Stomach (tissue), 9 donors: ENCODE data around the gene RAB6B. TPM values are rescaled to one million over a fixed set of nuclear protein-coding genes. Genes with fewer than 3 reads are reported as not detected.

ENCODE experiments used
- DNase-seq, 2 donors: peaks; one replicate each; pipeline versions ENCODE4 v3.0.0 to v3.0.0-alpha.2; 2013 to 2019
- H3K27ac ChIP-seq, 5 donors: fragments of 200-600 bp in 4 of 5; sonication (generic) in 4 of 5; one replicate each; pipeline ENCODE4 v1.5.1; 2013 to 2019; ENCODE audit warnings: mild to moderate bottlenecking in 1 of 5, moderate library complexity in 1 of 5
- H3K27me3 ChIP-seq, 3 donors: fragments of 200-600 bp; sonication (generic); one replicate each; pipeline ENCODE4 v1.5.1; 2017 to 2019; ENCODE audit warnings: mixed run types in 1 of 3
- H3K36me3 ChIP-seq, 4 donors: fragments of 200-600 bp; sonication (generic); 1 replicate in 3 of 4; 2 replicates in 1 of 4; pipeline ENCODE4 v1.5.1; 2016 to 2019
- H3K4me1 ChIP-seq, 4 donors: fragments of 200-600 bp; sonication (generic); one replicate each; pipeline ENCODE4 v1.5.1; 2016 to 2019
- H3K4me3 ChIP-seq, 4 donors: fragments of 200-600 bp; sonication (generic) in 3 of 4; one replicate each; pipeline ENCODE4 v1.5.1; 2016 to 2019; ENCODE audit warnings: mild to moderate bottlenecking in 1 of 4
- H3K9me3 ChIP-seq, 4 donors: fragments of 200-600 bp; sonication (generic); one replicate each; pipeline ENCODE4 v1.5.1; 2016 to 2019
- EP300 ChIP-seq: sonication (generic); formaldehyde crosslinking; IDR thresholded peaks from one replicate; pipeline ENCODE4 v1.6.1; 2017; ENCODE audit warnings: antibody characterized with exemption
- POLR2A ChIP-seq, 4 donors: fragments of 450-650 bp; IDR thresholded peaks; one replicate each; pipeline ENCODE4 v1.6.1; 2016; ENCODE audit warnings: antibody characterized with exemption in 4 of 4, control low read depth in 2 of 4, mild to moderate bottlenecking in 1 of 4, moderate library complexity in 1 of 4
- POLR2AphosphoS5 ChIP-seq, 3 donors: sonication (generic); formaldehyde crosslinking; IDR thresholded peaks; one replicate each; pipeline ENCODE4 v1.6.1; 2016; ENCODE audit warnings: antibody characterized with exemption in 3 of 3
- WGBS, 5 donors: extraction: QIAGEN DNeasy Blood & Tissue Kit in 3 of 5; methylation state at CpG; one replicate each; pipeline versions ENCODE4 v1.1.5 to v1.1.7; 2013 to 2018; 5-methylcytosine and 5-hydroxymethylcytosine counted together
- intact Hi-C: fragments of 100-400 bp; cut with DNase I; formaldehyde crosslinking; loops from one replicate; pipeline ENCODE4 v1.15.1; 2023; ENCODE audit warnings: low total_unique reads
- polyA plus RNA-seq, 3 donors: library from polyadenylated mRNA; stranded (reverse); fragments of 200-250 nt; gene quantifications; one replicate each; pipeline ENCODE4 v1.2.3, GENCODE V29; 2013
- total RNA-seq, 5 donors: library from RNA; depleted of rRNA; stranded (reverse); fragments of >200 nt; gene quantifications; one replicate each; pipeline versions ENCODE4 v1.1.0 to v1.2.3, GENCODE V29; 2014 to 2016
- TF ChIP-seq, protein P1 (sequence below), 7 experiments: fragments of 450-650 bp in 4 of 7; fragments of 200-600 bp in 3 of 7; sonication (generic) in 3 of 7; IDR thresholded peaks; one replicate each; pipeline ENCODE4 v1.5.1; 2016 to 2019; ENCODE audit warnings: antibody characterized with exemption in 7 of 7, control low read depth in 2 of 7, mild to moderate bottlenecking in 1 of 7
- donor health status: healthy with polysubstance abuse.
- donor health status: Bipolar disorder and iron deficiency.
- donor health status: healthy.

Gene RAB6B
- total and polyA plus RNA-seq, 8 donors = 0.58 to 7.5 (median 1.9) TPM

DNA sequence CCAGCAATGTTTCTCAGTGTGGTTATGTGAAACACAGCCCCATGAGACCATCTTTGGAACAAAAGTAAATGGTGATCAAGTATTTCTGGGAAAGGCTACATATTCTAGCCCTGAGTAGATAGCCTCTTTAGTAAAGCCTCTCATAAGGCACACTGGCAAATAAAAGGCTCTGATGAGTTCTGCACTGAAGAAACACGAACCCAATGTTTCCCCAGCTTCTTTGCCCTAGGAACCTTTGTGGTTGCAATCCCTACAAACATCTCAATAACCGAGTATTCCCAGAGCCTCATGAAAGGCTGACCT is 41.8 kb downstream of the RAB6B start:
- TF ChIP-seq EP300 = no peak
- no peak for TF ChIP-seq POLR2A (IDR thresholded peaks at IDR 0.05)
- TF ChIP-seq, protein P1, sequence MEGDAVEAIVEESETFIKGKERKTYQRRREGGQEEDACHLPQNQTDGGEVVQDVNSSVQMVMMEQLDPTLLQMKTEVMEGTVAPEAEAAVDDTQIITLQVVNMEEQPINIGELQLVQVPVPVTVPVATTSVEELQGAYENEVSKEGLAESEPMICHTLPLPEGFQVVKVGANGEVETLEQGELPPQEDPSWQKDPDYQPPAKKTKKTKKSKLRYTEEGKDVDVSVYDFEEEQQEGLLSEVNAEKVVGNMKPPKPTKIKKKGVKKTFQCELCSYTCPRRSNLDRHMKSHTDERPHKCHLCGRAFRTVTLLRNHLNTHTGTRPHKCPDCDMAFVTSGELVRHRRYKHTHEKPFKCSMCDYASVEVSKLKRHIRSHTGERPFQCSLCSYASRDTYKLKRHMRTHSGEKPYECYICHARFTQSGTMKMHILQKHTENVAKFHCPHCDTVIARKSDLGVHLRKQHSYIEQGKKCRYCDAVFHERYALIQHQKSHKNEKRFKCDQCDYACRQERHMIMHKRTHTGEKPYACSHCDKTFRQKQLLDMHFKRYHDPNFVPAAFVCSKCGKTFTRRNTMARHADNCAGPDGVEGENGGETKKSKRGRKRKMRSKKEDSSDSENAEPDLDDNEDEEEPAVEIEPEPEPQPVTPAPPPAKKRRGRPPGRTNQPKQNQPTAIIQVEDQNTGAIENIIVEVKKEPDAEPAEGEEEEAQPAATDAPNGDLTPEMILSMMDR (IDR thresholded peaks at IDR 0.05) = no peak
- TF ChIP-seq POLR2AphosphoS5 (IDR thresholded peaks at IDR 0.05) = no peak
- no peak overlapping the region for H3K27ac ChIP-seq
- intact Hi-C loops = no loop called here
- H3K27me3 ChIP-seq = no peaks in the 10 kb centered on the region
- WGBS, 5 donors = 66 to 74% (median 69%) methylated on average over 2 of the region's 2 CpGs
- DNase-seq = no peak
- no peak overlapping the region for H3K4me3 ChIP-seq
- no peaks in the 10 kb centered on the region for H3K9me3 ChIP-seq
- H3K36me3 ChIP-seq = no peaks in the 10 kb centered on the region
- peaks cover 0 to 6% (median 2%) of the 10 kb centered on the region in 4 donors for H3K4me1 ChIP-seq

DNA sequence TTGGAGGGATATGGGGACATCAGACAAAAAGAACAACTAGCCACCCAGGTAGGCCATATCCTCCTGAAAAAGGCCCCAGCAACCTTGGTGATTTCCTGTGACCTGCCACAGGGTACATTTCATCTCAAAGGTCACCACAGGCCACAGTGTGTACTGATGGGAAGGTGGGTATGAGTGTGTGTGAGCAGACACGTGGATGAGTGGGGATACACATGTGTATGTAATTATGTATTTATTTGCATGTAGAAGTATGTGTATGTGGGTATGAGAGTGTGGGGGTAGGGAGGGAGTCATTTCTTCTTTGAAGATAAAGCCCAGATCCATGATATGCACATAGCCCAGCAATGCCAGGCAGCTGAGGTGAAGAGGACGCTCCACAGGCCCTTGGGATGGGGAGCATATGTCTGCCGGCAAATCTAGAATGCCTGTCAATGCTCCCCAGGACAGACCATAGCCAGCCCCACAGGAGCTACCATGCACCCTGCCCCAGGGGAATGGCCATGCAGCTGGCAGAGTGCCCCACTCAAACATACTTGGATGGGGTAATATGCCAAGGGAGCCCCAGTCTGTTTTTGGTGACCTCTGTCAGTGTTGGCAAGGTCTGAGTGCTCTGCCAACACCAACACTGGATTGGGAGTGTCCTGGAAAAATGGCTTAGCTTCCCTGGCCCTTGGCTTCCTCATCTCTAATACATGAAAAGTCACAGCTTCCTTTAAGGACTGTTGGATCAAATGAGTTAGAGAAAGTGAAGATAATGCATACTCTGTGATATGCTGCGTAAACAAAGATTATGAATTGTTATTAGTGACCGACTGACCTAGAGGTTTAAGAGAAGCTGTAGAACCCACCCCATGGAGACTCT is 42.4 kb downstream of the RAB6B start:
- TF ChIP-seq POLR2A (IDR thresholded peaks at IDR 0.05) (no peak), POLR2AphosphoS5 (IDR thresholded peaks at IDR 0.05) (peak in 1 of 3 donors; percentile 33)
- 67 to 75% (median 71%) methylated on average over 5 of the region's 5 CpGs for WGBS, 5 donors
- H3K9me3 ChIP-seq = no peaks in the 10 kb centered on the region
- peaks cover 0 to 6% (median 2%) of the 10 kb centered on the region in 4 donors for H3K4me1 ChIP-seq
- no peak for DNase-seq
- intact Hi-C loops = no loop called here
- no peak overlapping the region for H3K4me3 ChIP-seq
- no peaks in the 10 kb centered on the region for H3K36me3 ChIP-seq
- no peaks in the 10 kb centered on the region for H3K27me3 ChIP-seq
- H3K27ac ChIP-seq = no peak overlapping the region

DNA sequence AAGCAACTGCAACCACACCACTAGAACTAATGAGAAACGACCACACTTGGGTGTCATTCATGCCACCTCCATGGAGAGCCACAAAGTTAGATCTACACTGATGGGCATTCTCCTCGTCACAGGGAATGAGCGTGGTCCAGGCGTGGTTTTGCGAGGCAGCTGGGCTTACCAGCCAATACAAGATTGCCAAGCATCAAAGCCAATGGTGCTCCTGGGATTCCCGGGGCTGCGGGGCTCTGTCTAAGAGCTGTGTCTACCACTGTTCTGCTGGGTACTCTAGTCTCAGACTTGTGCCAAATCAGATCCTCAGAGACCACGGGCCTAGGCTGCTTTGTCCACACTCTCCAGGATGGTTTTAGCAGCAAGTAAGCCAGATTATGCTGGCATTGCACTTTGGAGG is 43.8 kb downstream of the RAB6B start:
- intact Hi-C loops = no loop called here
- TF ChIP-seq, protein P1 (IDR thresholded peaks at IDR 0.05) = no peak
- no peak for TF ChIP-seq POLR2A (IDR thresholded peaks at IDR 0.05)
- TF ChIP-seq EP300 = no peak
- no peak for TF ChIP-seq POLR2AphosphoS5 (IDR thresholded peaks at IDR 0.05)
- no peaks in the 10 kb centered on the region for H3K9me3 ChIP-seq
- 90 to 95% (median 93%) methylated on average over 8 of the region's 8 CpGs for WGBS, 5 donors
- H3K4me1 ChIP-seq = peaks cover 0 to 6% (median 2%) of the 10 kb centered on the region in 4 donors
- H3K27me3 ChIP-seq = no peaks in the 10 kb centered on the region
- H3K4me3 ChIP-seq = no peak overlapping the region
- H3K36me3 ChIP-seq = no peaks in the 10 kb centered on the region
- no peak overlapping the region for H3K27ac ChIP-seq
- no peak for DNase-seq

DNA sequence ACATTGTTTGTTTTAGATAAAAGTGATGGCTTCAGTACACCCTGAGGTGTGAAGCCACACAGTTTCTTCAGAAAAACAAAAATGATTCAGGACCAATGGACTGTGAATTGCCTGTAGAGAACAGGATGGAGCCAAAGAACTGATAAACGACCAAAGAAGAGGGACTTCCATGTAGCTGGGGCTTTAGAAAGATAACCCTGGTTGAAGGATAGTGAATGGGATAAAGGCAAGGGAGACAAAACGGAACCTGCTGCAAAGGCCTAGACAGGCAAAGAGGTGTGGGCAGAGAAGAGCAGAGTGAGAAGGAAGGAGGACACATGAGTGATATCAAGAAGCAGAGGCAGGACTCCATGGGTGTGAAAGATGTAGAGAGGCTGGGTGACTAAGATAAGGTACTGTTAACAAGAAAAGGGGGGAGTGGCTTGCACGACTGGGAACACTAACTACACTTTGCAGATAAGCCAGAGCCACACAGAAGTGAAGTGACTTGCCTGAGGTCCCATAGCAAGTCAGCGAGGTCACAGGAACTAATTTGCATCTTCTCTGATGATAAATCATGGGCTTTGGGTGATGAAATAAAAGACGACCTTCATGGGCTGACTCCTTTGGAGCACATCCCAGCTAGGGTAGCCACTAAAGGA is 44.3 kb downstream of the RAB6B start:
- no peak for DNase-seq
- Histone ChIP-seq H3K27ac (no peak overlapping the region), H3K36me3 (no peaks in the 10 kb centered on the region), H3K9me3 (no peaks in the 10 kb centered on the region), H3K4me1 (peaks cover 0 to 6% (median 2%) of the 10 kb centered on the region in 4 donors), H3K27me3 (no peaks in the 10 kb centered on the region), H3K4me3 (no peak overlapping the region)
- intact Hi-C loops = no loop called here
- no peak for TF ChIP-seq EP300
- TF ChIP-seq, protein P1 (IDR thresholded peaks at IDR 0.05) = no peak
- WGBS, 5 donors = 55 to 70% (median 59%) methylated on average over 5 of the region's 5 CpGs

DNA sequence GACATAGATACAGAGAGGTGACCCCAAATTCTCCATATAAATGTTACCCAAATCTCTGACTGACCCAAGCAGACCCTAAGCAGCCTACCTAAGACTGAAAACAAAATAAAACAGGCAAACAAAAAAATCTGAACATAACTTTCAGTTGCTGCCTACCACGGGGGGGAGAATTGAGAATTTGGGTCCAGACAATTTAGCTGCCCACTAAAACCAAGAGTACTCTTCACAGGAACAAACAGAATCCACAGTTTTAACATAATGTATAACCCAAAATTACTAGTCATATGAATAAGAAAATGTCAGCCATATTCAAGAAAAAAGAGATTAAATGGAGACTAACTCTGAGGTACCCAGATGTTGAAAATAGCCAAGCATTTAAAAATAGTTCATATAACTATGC is 45.6 kb downstream of the RAB6B start:
- Histone ChIP-seq H3K4me1 (peaks cover 0 to 6% (median 2%) of the 10 kb centered on the region in 4 donors), H3K4me3 (no peak overlapping the region), H3K27me3 (no peaks in the 10 kb centered on the region), H3K27ac (no peak overlapping the region), H3K36me3 (no peaks in the 10 kb centered on the region), H3K9me3 (no peaks in the 10 kb centered on the region)
- TF ChIP-seq EP300 = no peak
- TF ChIP-seq, protein P1 (IDR thresholded peaks at IDR 0.05) = no peak
- TF ChIP-seq POLR2A (IDR thresholded peaks at IDR 0.05) = no peak
- TF ChIP-seq POLR2AphosphoS5 (IDR thresholded peaks at IDR 0.05) = no peak
- intact Hi-C loops = no loop called here
- no peak for DNase-seq
- 84 to 94% (median 90%) methylated on average over 1 of the region's 1 CpG for WGBS, 5 donors
